Measurements from ENCODE around the gene GNG11.
"Not testable (repeated sequence)": the region's sequence is repeated elsewhere in the genome, so short reads cannot be mapped to it uniquely, and the experiment has no call there.

The GNG11 gene

GRCh38 chr7:93921607-93922566, at the start of gene GNG11:
GNG11 (plus strand) TSS chr7:93921735; CDS start chr7:93922138, 403 bp downstream.
- peak; percentile 5 to 20 for DNase-seq

DNA sequence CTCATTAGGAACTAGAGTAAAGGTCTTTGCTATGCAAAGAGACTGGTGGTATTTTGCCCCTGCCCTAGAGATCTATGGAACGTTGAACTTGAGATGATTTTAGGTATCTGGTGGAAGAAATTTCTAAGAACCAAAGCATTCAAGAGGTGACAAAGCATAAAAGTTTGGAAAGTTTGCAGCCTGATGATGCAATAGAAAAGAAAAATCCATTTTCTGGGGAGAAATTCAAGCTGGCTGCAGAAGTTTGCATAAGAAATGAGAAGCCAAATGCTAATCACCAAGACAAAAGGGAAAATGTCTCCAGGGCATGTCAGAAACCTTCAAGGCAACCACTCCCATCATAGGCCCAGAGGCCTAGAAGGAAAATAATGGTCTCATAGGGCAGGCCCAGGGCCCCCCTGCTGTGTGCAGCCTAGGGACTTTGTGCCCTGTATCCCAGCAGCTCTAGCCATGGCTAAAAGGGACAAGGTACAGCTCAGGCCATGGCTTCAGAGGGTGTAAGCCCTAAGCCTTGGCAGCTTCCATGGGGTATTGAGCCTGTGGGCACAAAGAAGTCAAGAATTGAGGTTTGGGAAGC, 47.4 kb upstream of the GNG11 start:
- no peak for DNase-seq

GRCh38 chr7:93877742-93878141, 43.8 kb upstream of the GNG11 start:
- no peak for DNase-seq

- DNase-seq, result no peak
These were observed 42.2 kb upstream of the GNG11 start for GRCh38 chr7:93879356-93879755.

- DNase-seq, result no peak
These were observed 39.1 kb upstream of the GNG11 start for GRCh38 chr7:93882468-93882867.

- no peak for DNase-seq
These were observed 38.2 kb upstream of the GNG11 start for GRCh38 chr7:93883078-93883916.

- DNase-seq, result no peak
These were observed 37.6 kb upstream of the GNG11 start for GRCh38 chr7:93883917-93884345.

- no peak for DNase-seq
These were observed 37.0 kb upstream of the GNG11 start for GRCh38 chr7:93884541-93884940.

DNA sequence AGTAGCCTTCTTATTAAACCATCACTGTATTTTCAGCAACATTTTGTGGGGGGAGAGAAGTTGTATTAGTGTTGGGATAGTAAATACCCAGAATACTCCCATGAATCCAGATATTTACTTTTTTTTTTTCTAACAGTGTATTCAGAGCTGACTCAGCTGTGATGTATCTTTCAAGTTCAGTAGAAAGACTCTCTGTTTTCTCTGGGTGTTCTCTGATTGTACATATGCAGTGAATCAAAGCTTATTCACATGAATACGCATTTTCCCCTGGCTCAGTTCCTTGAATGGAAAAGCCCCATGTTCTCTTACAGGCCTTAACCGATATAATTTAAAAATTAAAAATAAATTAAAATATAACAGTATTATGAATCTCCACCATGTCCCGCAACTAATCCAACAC, 32.3 kb upstream of the GNG11 start:
- no peak for DNase-seq

- no peak for DNase-seq
These were observed 31.5 kb upstream of the GNG11 start for GRCh38 chr7:93890041-93890463.

GRCh38 chr7:93890464-93891068, 31.0 kb upstream of the GNG11 start, which contains the start of gene TFPI2:
TFPI2 (minus strand) TSS chr7:93890753; CDS start chr7:93890678, 75 bp downstream.
- DNase-seq, result peak; percentile 2 to 20

DNA sequence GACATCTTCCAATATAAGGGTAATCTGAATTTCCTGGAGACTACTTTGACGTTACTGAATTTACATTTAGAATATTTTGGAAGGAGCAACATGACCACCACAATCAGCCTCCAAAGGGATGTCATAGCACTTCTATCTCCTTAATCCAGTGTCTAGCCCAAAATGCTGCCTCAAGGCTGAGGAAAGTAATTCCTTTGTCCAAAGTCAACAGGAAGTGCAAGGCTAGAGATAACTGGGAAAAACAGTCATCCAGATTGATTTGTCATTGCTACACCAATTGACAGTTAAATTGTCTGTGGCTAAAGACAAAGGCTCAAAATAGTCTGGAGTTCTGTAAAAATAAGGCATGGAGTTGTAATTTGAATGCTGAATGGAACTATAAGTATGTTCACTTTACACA, 27.1 kb upstream of the GNG11 start:
- no peak for DNase-seq

GRCh38 chr7:93894966-93895640, 26.4 kb upstream of the GNG11 start:
- DNase-seq, result no peak

DNA sequence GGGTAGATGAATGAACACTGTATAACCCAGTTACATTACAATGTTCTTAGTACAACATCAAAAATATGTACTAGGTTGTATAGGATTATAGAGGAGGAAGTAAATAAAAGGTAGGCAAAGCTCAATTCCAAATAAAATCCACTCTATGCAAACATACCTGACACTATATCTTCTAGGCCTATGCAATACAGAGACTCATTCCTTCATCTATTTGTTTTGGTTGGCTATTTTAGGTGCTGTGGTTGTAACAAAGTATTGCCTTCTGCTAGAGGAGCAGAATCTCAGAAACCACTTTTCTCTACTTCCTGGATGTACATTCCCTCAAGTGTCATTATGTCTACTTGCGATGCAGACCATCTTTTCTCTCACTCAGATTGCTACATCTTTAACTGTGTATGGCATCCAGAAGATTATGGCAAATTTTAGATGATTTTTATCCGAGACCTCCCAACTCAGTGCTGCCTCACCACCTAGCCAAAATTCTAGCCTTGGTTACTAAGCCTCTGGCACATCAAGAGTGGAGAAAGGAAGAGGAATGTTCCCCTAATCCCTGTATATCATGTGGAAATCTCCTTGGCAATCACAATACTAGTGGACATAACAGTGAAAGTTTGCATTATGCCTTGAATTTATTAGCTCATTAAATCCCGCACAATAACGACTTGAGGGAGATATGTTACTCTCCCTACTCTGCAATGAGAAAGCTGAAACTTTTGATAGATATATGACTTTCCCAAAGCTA, 25.5 kb upstream of the GNG11 start:
- no peak for DNase-seq

DNA sequence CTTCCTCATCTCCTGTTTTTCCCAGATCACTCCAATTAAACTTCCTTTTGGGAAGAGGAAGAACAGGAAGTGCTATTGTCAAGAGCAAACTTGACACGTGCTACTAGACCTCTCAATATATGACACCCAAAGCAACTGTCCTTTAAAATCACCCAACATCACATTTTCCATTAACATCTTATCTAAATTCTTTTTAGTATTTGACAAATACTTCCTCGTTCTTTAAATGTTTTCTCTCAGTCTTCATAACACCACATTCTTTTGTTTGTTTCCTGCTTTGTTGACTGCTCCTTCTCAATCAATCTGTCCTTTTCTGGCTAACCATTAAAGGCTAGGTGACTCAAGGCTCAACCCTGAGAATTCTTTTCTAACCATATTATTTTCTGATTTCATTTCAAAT, 23.9 kb upstream of the GNG11 start:
- DNase-seq, result no peak

DNA sequence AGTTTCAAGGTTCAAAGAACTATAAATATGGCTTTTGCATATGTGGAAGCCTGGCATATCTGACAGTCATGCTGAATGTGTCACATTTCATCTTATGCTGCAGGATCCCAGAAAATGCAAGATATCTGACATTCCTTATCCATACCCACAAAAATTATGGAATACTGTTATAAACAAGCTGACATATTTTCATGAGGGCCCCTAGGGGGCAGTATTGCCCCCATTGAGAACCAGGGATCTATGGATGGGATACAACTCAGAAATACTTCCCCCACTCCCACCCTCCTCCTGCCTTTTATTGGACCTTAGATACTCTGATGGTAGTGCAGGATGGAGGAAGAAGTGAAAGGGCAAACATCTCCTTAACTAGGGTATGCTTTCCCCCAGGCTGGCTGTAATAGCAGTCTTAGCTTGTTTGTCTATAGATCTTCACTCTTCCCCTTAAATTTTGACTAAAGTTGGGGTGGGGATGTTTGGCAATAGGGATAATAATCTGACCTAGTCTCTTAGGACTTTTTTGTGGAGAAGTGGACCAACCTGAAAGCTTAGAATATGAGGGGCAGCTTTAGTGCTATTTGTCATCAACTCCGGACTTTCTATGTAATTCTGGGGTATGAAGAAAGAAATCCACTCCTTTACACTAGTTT, 18.6 kb upstream of the GNG11 start:
- DNase-seq, result peak; percentile 6 to 54

GRCh38 chr7:93906267-93906666, 15.3 kb upstream of the GNG11 start, which contains the start of gene GNGT1:
GNGT1 (plus strand) TSS chr7:93906567; CDS start chr7:93906747, 180 bp downstream.
- no peak for DNase-seq

GRCh38 chr7:93910076-93910994, 11.2 kb upstream of the GNG11 start:
- no peak for DNase-seq

DNA sequence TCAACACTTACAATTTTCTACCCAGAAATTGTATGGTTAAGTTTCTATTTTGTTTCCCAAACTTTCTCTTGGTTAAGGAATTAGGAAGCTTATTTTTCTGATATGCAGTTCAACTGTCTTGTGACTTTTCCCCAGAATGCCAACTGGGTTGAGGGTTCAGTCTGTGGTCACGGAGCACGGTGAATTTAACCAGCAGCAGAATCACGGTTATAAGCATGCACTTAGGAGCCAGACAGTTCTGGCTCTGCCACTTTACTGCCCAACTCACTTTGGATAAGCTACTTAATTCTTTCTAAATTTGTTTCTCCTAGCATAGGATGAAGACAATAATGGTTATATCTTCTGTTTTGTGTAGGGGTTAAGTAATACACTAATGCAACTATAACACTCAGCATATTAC, 10.3 kb upstream of the GNG11 start:
- DNase-seq, result not testable (repeated sequence)

DNA sequence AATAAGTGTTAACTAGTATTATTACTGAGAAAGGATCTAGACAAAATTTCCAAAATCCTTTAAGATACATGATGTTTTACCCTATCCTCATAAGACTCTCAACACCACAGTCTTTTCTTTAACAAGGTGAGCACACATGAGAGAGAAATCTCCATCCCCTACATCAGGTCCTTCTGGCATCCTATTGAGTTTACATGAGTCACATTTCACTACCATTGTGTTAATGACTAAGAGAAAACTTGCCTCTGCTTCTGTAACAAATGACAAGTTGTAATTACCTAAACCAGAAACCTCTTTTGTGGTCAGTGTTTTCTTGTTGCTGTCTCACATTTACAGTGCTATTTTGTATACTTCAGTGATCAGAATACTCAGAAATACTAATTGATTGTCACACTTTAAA, 9.9 kb upstream of the GNG11 start:
- not testable (repeated sequence) for DNase-seq
